Stimulated activated CD4-positive, alpha-beta T cell treated with anti-CD3 and anti-CD28 coated beads, TNF-alpha, amount 100 ng/mL, for 48 hours (primary cell): ENCODE measurements around the gene SEC16B.

ENCODE experiments used
- DNase-seq, 3 donors: peaks; one replicate each; pipeline ENCODE4 v3.0.0-alpha.2; 2020; ENCODE audit warnings: low read depth in 3 of 3

Gene SEC16B

DNA sequence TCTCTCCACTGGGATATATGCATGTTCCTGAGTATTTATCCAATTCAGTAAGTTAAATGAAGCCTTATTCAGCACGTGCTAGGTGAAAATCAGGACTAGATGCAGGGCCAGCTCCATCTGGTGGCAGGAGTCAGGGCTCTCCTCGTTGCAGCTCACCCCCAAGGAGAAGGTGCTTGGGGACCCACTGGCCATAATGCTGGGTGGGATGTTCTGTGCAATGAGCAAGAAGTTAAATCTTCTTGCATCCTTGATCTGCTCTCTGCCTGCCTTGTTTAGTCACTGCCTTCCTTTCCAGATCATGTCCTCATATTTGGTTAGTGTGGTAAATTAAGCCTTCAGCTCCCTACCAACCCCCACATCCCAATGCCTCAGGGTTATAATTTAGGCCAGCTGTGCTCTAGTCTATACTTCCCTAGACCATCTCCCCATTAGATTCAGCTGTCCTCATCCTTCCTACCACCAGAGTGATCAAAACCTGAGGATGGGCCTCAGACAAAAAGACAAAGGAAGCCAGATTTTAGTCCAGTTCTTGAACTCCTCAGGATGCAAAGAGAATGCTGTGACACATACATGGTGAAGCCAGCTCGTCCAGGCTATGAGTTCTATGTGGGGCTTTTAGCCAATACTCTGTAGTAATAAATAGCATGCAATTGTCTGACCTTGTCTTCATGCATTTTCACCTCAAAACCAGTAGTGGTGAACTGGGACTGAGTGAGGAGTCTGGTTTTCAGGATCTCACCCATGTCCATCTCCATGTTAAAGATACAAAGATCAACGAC lies 55.9 kb downstream of the SEC16B start:
- DNase-seq = no peak

DNA sequence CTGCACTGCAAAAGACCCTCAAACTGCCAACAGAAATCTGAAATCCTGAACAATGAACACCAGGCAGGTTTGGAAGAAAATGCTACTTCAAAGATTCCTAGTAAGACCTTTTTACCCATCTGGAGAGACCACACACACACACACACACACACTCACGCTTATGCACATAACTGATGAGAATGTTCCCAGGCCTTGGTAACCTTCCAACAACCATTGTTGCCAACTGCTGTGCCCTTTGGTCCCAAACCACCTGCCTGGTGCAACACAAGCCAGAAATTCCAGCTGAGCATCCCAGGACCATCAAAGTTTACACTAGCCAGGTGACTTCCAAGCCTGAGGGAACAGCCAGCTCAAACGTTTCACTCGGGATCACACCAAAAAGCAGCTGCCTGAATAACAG lies 56.9 kb downstream of the SEC16B start:
- no peak for DNase-seq

DNA sequence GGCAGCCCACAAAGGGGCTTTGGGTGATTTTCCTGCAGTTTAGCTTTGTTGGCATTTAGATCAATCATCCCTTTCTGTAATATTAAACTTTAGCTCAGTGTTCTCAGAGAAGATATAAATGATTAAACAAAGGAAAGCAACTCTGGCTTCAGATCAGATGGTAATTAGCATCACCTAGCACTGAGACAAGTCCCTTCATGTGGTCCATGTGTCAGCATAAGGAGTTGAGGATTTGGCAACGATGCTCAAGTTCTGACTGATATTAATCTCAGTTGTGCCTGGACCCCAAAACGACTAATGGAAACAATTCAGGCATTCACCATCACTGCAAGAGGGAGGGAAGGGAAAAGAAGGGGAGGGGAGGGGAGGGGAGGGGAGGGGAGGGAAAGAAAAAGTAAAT lies 60.4 kb downstream of the SEC16B start:
- no peak for DNase-seq

DNA sequence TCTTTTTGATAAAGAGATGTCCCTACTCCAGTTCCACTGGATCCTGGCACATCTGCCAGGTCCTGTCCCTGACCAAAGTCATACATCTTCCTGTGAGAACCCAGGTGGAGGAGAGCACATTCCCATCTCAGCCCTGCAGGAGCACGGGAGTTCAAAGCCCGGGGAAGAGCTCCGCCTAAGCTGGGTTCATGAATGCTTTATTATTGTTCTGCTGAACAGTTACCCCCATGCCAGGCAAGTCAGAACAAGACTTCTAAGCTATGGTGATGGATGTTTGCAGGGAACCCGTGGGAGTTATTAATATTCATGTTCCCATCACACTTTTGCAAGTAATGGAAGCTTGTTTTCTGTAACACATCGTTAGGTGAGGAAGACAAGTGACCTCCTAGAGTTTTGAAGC lies 62.9 kb downstream of the SEC16B start:
- DNase-seq = no peak

DNA sequence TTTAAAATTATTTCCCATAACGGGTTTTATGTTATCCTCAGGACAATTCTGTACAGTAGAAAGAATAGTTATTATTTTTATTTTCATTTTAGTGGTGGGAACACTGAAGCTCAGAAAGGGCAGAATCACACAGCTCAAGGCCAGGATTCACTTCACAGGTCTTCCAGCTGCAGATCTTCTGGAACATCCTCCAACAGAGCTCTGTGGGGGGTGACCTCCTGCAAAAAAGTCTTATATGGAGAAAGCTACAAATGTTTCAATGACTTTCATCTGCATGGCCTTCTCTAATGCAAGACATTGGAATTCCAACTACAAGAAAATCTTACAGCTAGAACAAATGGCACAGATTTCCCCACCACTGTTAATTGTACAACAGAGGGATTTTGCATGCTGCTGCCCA lies 64.2 kb downstream of the SEC16B start:
- DNase-seq = no peak

DNA sequence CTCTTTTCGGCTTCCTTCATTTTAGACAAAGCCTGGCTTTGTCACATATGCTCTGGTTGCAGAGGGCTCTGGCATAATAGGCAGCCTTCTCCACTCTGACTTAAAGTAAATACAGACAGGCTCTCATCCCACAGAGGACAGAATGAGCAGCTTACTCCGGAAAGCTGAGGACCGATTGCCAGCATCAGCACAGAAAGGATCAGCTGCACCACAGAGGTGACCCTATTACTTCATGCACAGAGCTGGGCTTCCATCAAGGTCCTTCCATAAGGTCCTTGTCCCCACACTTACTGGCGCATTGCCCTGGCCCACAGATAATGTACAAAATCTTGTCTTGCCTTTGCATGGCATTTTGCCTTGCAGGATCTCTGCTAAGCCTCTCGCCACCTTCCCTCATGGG lies 67.6 kb downstream of the SEC16B start:
- no peak for DNase-seq

DNA sequence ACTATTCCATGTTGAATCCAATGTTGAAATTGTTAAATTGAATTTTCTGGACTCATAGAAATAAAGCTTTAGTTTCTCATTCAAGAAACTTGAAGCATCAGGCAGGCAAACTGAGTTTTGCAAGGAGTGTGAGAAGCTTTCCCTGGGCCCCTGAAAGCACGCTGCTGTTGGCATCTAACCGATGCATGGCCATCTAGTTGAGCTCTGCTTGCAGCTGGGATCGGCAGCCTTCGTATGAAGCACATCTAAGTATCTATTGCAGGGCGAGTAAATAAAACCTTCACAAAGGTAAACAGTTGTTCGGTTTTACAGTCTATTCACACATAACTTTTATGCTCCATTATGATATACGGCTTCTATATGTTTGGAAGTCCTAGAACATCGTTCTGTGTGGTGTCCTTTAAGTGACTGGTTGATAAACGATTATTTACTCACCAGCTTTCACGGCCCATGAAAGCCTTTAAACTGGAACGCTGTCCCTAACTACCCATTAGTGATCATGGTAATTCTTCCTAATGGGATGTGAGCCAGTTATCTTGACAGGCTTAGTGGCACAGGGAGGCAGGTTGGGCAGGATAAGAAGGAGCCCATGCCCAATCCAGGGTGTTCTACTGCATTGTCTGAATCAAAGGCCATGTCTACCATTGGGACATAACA lies 71.7 kb downstream of the SEC16B start:
- no peak for DNase-seq

DNA sequence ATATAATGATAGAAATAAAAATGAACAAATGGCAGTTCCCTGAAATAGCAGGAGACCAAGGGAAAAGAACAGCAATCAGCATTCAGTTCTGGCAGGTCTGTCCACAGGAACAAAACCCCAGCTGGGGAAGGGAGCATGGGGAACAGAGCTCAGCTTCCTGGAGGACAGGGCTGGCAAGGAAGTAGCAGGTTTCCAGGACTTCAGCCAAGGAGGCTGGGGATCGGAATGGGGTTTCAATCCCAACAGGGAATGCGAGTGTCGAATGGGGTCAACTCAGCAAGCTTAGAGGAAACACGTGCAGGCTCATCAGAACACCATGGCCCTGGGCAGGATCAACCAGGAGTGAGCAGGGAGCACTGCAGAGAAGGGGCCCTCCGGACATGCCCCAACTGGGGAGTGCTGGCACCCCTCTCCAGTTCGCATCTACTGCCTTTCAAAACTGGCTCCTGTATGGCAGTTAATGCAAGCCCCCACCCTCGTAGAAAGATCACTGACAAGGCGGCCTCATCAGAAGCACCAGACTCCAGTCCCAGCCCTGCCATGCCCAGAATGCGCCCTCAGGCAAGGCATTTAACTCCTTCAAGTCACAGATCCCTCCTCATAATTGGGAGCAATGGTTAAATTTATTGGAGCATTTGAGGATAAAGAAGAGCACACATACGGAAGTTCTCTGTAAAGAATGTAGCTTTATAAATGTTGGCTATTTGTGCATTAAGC lies 72.4 kb downstream of the SEC16B start:
- DNase-seq = no peak
